Measurements from ENCODE around the gene TCEAL8. TPM values are rescaled to one million over a fixed set of nuclear protein-coding genes. Genes with fewer than 3 reads are reported as not detected.

The TCEAL8 gene
- total RNA-seq, 1 experiment from 2014 or later: 74.6 TPM

DNA sequence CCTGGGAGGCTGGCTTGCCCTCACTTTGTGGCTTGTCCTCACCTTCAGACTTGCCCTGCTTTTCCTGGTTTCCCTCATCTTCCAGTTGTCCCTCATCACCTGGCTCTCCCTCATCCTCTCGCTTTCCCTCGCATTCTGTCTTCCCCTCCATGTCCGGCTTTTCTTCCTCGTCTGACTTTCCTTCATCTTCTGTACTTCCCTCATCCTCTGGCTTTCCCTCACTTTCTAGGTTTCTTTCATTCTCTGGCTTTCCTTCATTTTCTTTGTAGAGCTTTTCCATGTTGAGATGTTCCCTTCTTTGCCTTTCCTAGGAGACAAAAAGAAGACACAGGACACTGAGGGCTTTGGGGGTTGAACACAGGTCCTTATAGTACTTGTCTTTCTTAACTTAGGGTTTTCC lies 19.3 kb upstream of the TCEAL8 start:
- no peak for ATAC-seq
- TF ChIP-seq CBFB (CRISPR knock-in tag; IDR thresholded peaks at IDR 0.05; ENCODE audit: low read depth) (no peak), RELA (CRISPR knock-in tag; IDR thresholded peaks at IDR 0.05; ENCODE audit: borderline replicate concordance) (no peak), ZNF425 (CRISPR knock-in tag; conservative IDR thresholded peaks at IDR 0.05) (no peak), FOXK1 (CRISPR knock-in tag; IDR thresholded peaks at IDR 0.05) (no peak), NR2C2 (CRISPR knock-in tag; IDR thresholded peaks at IDR 0.05) (no peak), JAZF1 (CRISPR knock-in tag; IDR thresholded peaks at IDR 0.05) (no peak), SP1 (CRISPR knock-in tag; conservative IDR thresholded peaks at IDR 0.05) (no peak), ZNF232 (CRISPR knock-in tag; IDR thresholded peaks at IDR 0.05) (no peak), FOXJ3 (CRISPR knock-in tag; IDR thresholded peaks at IDR 0.05; ENCODE audit: borderline replicate concordance) (no peak)
- TF ChIP-seq, protein P1, sequence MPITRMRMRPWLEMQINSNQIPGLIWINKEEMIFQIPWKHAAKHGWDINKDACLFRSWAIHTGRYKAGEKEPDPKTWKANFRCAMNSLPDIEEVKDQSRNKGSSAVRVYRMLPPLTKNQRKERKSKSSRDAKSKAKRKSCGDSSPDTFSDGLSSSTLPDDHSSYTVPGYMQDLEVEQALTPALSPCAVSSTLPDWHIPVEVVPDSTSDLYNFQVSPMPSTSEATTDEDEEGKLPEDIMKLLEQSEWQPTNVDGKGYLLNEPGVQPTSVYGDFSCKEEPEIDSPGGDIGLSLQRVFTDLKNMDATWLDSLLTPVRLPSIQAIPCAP (CRISPR knock-in tag; IDR thresholded peaks at IDR 0.05): no peak

GRCh38 chrX:103258275-103258674 lies 3.3 kb upstream of the TCEAL8 start:
- Mint-ChIP-seq H3K4me1 (peaks cover 16% of the 10 kb centered on the region), H3K27ac (no peak overlapping the region), H3K36me3 (peaks cover 5% of the 10 kb centered on the region), H3K4me3 (no peak overlapping the region), H3K9me3 (peaks cover 4% of the 10 kb centered on the region; the same call in 1 of the 2 replicates), H3K27me3 (ENCODE audit: low read depth) (peaks cover 2% of the 10 kb centered on the region; the same call in 1 of the 2 replicates)
- ATAC-seq (no peak), DNase-seq (ENCODE audit: low spot score) (no peak)
- CTCF ChIA-PET: no interaction called here
- TF ChIP-seq KAT7 (CRISPR knock-in tag; IDR thresholded peaks at IDR 0.05; ENCODE audit: borderline replicate concordance) (no peak), RELA (CRISPR knock-in tag; IDR thresholded peaks at IDR 0.05; ENCODE audit: borderline replicate concordance) (no peak), FOXP4 (CRISPR knock-in tag; IDR thresholded peaks at IDR 0.05) (no peak), MLX (CRISPR knock-in tag; IDR thresholded peaks at IDR 0.05) (no peak), CREM (CRISPR knock-in tag; IDR thresholded peaks at IDR 0.05) (no peak)
- POLR2A ChIA-PET: interaction anchor here (0.7 kb wide), 1 partner anchor 117 kb away, joined by 3 read pairs; no protein-coding TSS in a partner anchor

More for the DNA sequence above, 19.3 kb upstream of the TCEAL8 start:
- no peak overlapping the region for H3K27ac Mint-ChIP-seq
- no peaks in the 10 kb centered on the region for H3K9me3 Mint-ChIP-seq
- H3K4me3 Mint-ChIP-seq: no peak overlapping the region
- no peaks in the 10 kb centered on the region for H3K36me3 Mint-ChIP-seq
- peaks cover 17% of the 10 kb centered on the region for H3K4me1 Mint-ChIP-seq
- no peak for DNase-seq (ENCODE audit: low spot score)
- ChIA-PET CTCF (no interaction called here), POLR2A (no interaction called here)
- H3K27me3 Mint-ChIP-seq (ENCODE audit: low read depth): peaks cover 47% of the 10 kb centered on the region

- Mint-ChIP-seq H3K36me3 (peaks cover 7% of the 10 kb centered on the region), H3K27me3 (ENCODE audit: low read depth) (peaks cover 2% of the 10 kb centered on the region; the same call in 1 of the 2 replicates), H3K4me3 (no peak overlapping the region), H3K27ac (no peak overlapping the region), H3K4me1 (peaks cover 25% of the 10 kb centered on the region), H3K9me3 (no peaks in the 10 kb centered on the region)
- ChIA-PET POLR2A (no interaction called here), CTCF (no interaction called here)
- DNase-seq (ENCODE audit: low spot score): no peak
- ATAC-seq: no peak
- TF ChIP-seq OVOL2 (CRISPR knock-in tag; IDR thresholded peaks at IDR 0.05; ENCODE audit: borderline replicate concordance) (no peak), ATF3 (CRISPR knock-in tag; conservative IDR thresholded peaks at IDR 0.05) (no peak), ZNF425 (CRISPR knock-in tag; conservative IDR thresholded peaks at IDR 0.05) (no peak)
- TF ChIP-seq, protein P2, sequence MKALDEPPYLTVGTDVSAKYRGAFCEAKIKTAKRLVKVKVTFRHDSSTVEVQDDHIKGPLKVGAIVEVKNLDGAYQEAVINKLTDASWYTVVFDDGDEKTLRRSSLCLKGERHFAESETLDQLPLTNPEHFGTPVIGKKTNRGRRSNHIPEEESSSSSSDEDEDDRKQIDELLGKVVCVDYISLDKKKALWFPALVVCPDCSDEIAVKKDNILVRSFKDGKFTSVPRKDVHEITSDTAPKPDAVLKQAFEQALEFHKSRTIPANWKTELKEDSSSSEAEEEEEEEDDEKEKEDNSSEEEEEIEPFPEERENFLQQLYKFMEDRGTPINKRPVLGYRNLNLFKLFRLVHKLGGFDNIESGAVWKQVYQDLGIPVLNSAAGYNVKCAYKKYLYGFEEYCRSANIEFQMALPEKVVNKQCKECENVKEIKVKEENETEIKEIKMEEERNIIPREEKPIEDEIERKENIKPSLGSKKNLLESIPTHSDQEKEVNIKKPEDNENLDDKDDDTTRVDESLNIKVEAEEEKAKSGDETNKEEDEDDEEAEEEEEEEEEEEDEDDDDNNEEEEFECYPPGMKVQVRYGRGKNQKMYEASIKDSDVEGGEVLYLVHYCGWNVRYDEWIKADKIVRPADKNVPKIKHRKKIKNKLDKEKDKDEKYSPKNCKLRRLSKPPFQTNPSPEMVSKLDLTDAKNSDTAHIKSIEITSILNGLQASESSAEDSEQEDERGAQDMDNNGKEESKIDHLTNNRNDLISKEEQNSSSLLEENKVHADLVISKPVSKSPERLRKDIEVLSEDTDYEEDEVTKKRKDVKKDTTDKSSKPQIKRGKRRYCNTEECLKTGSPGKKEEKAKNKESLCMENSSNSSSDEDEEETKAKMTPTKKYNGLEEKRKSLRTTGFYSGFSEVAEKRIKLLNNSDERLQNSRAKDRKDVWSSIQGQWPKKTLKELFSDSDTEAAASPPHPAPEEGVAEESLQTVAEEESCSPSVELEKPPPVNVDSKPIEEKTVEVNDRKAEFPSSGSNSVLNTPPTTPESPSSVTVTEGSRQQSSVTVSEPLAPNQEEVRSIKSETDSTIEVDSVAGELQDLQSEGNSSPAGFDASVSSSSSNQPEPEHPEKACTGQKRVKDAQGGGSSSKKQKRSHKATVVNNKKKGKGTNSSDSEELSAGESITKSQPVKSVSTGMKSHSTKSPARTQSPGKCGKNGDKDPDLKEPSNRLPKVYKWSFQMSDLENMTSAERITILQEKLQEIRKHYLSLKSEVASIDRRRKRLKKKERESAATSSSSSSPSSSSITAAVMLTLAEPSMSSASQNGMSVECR (CRISPR knock-in tag; IDR thresholded peaks at IDR 0.05; ENCODE audit: borderline replicate concordance): no peak
Measured at GRCh38 chrX:103256651-103257050, 1.7 kb upstream of the TCEAL8 start.
